OCI-LY7 (cell line): ENCODE data around the gene C1orf159.

Experiments
- EZH2phosphoT487 ChIP-seq: fragments of 200-600 bp; sonication (generic); IDR thresholded peaks from 2 replicates; pipeline ENCODE4 v1.6.1; 2018; ENCODE audit warnings: low read depth, borderline replicate concordance, mild to moderate bottlenecking, mixed run types, antibody characterized with exemption, low read length, moderate library complexity, mixed read lengths
- TF ChIP-seq, protein P1 (sequence below): fragments of 200-600 bp; sonication (generic); conservative IDR thresholded peaks from 2 replicates; pipeline ENCODE4 v1.5.1; 2014; ENCODE audit warnings: mild to moderate bottlenecking, antibody characterized with exemption, low read length, moderate library complexity, mixed read lengths

GRCh38 chr1:1123581-1124507, 8.0 kb upstream of the C1orf159 start:
- TF ChIP-seq, protein P1, sequence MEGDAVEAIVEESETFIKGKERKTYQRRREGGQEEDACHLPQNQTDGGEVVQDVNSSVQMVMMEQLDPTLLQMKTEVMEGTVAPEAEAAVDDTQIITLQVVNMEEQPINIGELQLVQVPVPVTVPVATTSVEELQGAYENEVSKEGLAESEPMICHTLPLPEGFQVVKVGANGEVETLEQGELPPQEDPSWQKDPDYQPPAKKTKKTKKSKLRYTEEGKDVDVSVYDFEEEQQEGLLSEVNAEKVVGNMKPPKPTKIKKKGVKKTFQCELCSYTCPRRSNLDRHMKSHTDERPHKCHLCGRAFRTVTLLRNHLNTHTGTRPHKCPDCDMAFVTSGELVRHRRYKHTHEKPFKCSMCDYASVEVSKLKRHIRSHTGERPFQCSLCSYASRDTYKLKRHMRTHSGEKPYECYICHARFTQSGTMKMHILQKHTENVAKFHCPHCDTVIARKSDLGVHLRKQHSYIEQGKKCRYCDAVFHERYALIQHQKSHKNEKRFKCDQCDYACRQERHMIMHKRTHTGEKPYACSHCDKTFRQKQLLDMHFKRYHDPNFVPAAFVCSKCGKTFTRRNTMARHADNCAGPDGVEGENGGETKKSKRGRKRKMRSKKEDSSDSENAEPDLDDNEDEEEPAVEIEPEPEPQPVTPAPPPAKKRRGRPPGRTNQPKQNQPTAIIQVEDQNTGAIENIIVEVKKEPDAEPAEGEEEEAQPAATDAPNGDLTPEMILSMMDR: no peak
- TF ChIP-seq EZH2phosphoT487: no peak
